Measurements from ENCODE around the gene PIAS1.

The PIAS1 gene

GRCh38 chr15:68205954-68206539 is 151.9 kb downstream of the PIAS1 start:
- Histone ChIP-seq H3K36me3 (replicated peaks; ENCODE audit: insufficient read depth, low read length) (peaks cover 14% of the 10 kb centered on the region), H3F3A (ENCODE audit: insufficient read depth, low read length) (peaks cover 29% of the 10 kb centered on the region), H3K27me3 (replicated peaks; ENCODE audit: insufficient read depth, low read length) (no peaks in the 10 kb centered on the region), H3K9ac (ENCODE audit: low read length) (no peak overlapping the region), H2AFZ (ENCODE audit: low read length) (no peak overlapping the region), H3K9me3 (replicated peaks; ENCODE audit: insufficient read depth, low read length) (no peaks in the 10 kb centered on the region), H3K27ac (ENCODE audit: low read length) (peak overlapping the region; percentile 14; the same call in 1 of the 2 replicates), H3K9me2 (replicated peaks; ENCODE audit: insufficient read depth, low read length) (no peaks in the 10 kb centered on the region), H3K4me2 (ENCODE audit: low read depth, low read length) (no peak overlapping the region), H3K4me1 (ENCODE audit: low read length) (peaks cover 75% of the 10 kb centered on the region), H3K4me3 (ENCODE audit: low read length) (no peak overlapping the region), H3K79me2 (ENCODE audit: low read length) (peaks cover 97% of the 10 kb centered on the region), H4K20me1 (ENCODE audit: insufficient read depth, low read length) (no peaks in the 10 kb centered on the region)
- no peak for DNase-seq
- TF ChIP-seq EZH2phosphoT487 (IDR thresholded peaks at IDR 0.05; ENCODE audit: low read length): no peak
- TF ChIP-seq EZH2 (optimal IDR thresholded peaks at IDR 0.05; ENCODE audit: low read depth, low read length): no peak
- no peak for TF ChIP-seq CTCF (IDR thresholded peaks at IDR 0.05; ENCODE audit: low read length)

GRCh38 chr15:68206711-68207151 is 152.6 kb downstream of the PIAS1 start:
- Histone ChIP-seq H3K36me3 (replicated peaks; ENCODE audit: insufficient read depth, low read length) (peaks cover 14% of the 10 kb centered on the region), H2AFZ (ENCODE audit: low read length) (no peak overlapping the region), H3K4me3 (ENCODE audit: low read length) (no peak overlapping the region), H3K9me2 (replicated peaks; ENCODE audit: insufficient read depth, low read length) (no peaks in the 10 kb centered on the region), H3K9me3 (replicated peaks; ENCODE audit: insufficient read depth, low read length) (no peaks in the 10 kb centered on the region), H3K4me2 (ENCODE audit: low read depth, low read length) (no peak overlapping the region), H3K9ac (ENCODE audit: low read length) (no peak overlapping the region), H3F3A (ENCODE audit: insufficient read depth, low read length) (peaks cover 29% of the 10 kb centered on the region), H4K20me1 (ENCODE audit: insufficient read depth, low read length) (0 out of 2 replicates have a peak, but pooled peaks cover 3% of the 10 kb centered on the region), H3K27ac (ENCODE audit: low read length) (peak overlapping the region; percentile 14; the same call in 1 of the 2 replicates), H3K27me3 (replicated peaks; ENCODE audit: insufficient read depth, low read length) (no peaks in the 10 kb centered on the region), H3K4me1 (ENCODE audit: low read length) (peaks cover 72% of the 10 kb centered on the region), H3K79me2 (ENCODE audit: low read length) (peaks cover 97% of the 10 kb centered on the region)
- DNase-seq: no peak
- no peak for TF ChIP-seq EZH2phosphoT487 (IDR thresholded peaks at IDR 0.05; ENCODE audit: low read length)
- TF ChIP-seq EZH2 (optimal IDR thresholded peaks at IDR 0.05; ENCODE audit: low read depth, low read length): no peak
- TF ChIP-seq CTCF (IDR thresholded peaks at IDR 0.05; ENCODE audit: low read length): no peak

- Histone ChIP-seq H3K36me3 (replicated peaks; ENCODE audit: insufficient read depth, low read length) (peaks cover 14% of the 10 kb centered on the region), H3K27me3 (replicated peaks; ENCODE audit: insufficient read depth, low read length) (no peaks in the 10 kb centered on the region), H3K9ac (ENCODE audit: low read length) (no peak overlapping the region), H2AFZ (ENCODE audit: low read length) (no peak overlapping the region), H3K79me2 (ENCODE audit: low read length) (peaks cover 97% of the 10 kb centered on the region), H3K9me2 (replicated peaks; ENCODE audit: insufficient read depth, low read length) (no peaks in the 10 kb centered on the region), H3K4me2 (ENCODE audit: low read depth, low read length) (no peak overlapping the region), H3K9me3 (replicated peaks; ENCODE audit: insufficient read depth, low read length) (no peaks in the 10 kb centered on the region), H4K20me1 (ENCODE audit: insufficient read depth, low read length) (0 out of 2 replicates have a peak, but pooled peaks cover 3% of the 10 kb centered on the region), H3K27ac (ENCODE audit: low read length) (no peak overlapping the region; the same call in 1 of the 2 replicates), H3K4me1 (ENCODE audit: low read length) (peaks cover 71% of the 10 kb centered on the region), H3K4me3 (ENCODE audit: low read length) (no peak overlapping the region), H3F3A (ENCODE audit: insufficient read depth, low read length) (peaks cover 26% of the 10 kb centered on the region)
- DNase-seq: no peak
- TF ChIP-seq EZH2 (optimal IDR thresholded peaks at IDR 0.05; ENCODE audit: low read depth, low read length) (no peak), EZH2phosphoT487 (IDR thresholded peaks at IDR 0.05; ENCODE audit: low read length) (no peak), CTCF (IDR thresholded peaks at IDR 0.05; ENCODE audit: low read length) (no peak)
Measured at GRCh38 chr15:68207176-68207935, 153.2 kb downstream of the PIAS1 start.
